T-helper 1 cell treated with Interleukin-12 subunit alpha and Interleukin-12 subunit beta and Interleukin-4 antibody, amounts not matched to agents 30 ng/mL and 1 ng/mL, for 36 hours (primary cell): ENCODE data around the gene IGFBP3. TPM values are rescaled to one million over a fixed set of nuclear protein-coding genes. Genes with fewer than 3 reads are reported as not detected.

ENCODE experiments used
- intact Hi-C: fragments of 100-400 bp; cut with micrococcal nuclease; formaldehyde crosslinking; loops from one replicate; pipeline ENCODE4 v1.15.1; 2024
- total RNA-seq: library from RNA; stranded (reverse); gene quantifications from 2 replicates; pipeline ENCODE4 v1.2.3, GENCODE V29; 2022

Gene IGFBP3
- total RNA-seq, 1 donor from 2014 or later: 1.4 TPM

DNA sequence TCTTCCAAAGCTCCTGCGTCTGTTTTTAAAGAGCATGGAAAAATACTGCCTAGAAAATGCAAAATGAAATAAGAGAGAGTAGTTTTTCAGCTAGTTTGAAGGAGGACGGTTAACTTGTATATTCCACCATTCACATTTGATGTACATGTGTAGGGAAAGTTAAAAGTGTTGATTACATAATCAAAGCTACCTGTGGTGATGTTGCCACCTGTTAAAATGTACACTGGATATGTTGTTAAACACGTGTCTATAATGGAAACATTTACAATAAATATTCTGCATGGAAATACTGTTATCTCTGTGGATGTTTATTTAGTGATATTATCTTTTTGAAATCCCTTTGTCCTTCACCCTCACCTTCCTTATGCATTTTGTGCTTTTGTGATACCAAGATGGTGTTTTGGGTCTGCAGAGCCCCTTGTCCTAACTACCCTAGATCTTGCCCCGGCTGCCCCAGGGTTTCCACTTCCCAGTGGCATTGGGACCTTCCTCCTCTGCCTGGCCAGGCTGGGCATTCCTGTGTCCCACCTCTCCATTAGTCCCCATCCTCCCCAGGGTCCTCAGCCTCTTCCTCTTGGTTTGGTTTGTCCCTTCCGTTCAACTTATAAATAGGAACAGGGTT is 27.6 kb downstream of the IGFBP3 start:
- intact Hi-C loops: no loop called here

DNA sequence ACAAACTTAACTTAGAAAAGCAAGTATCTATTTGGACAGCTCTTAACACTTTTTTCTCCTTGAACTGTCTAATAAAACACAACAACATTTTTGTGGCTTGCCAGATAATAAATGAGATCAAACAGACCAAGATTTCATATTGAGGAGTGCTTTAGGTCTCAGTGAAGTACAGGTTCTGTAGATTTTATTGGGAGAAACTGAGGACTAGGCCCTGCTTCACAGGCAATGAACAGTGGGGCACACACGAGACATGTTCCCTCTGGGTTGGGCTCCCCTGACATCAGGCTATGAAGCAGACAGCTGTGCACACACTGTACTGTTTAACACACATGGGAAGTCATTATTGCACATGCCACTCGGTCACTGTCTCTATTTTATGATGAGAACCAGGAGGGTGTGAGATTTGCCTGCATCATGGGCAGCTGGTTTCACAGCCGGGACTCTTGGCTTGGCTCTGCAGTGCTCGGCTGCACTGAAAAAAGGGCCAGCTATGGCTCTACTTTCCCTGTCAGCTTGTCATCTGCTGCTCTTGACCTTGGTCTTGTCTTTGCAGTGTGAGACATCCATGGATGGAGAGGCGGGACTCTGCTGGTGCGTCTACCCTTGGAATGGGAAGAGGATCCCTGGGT is 28.6 kb downstream of the IGFBP3 start:
- intact Hi-C loops: no loop called here

DNA sequence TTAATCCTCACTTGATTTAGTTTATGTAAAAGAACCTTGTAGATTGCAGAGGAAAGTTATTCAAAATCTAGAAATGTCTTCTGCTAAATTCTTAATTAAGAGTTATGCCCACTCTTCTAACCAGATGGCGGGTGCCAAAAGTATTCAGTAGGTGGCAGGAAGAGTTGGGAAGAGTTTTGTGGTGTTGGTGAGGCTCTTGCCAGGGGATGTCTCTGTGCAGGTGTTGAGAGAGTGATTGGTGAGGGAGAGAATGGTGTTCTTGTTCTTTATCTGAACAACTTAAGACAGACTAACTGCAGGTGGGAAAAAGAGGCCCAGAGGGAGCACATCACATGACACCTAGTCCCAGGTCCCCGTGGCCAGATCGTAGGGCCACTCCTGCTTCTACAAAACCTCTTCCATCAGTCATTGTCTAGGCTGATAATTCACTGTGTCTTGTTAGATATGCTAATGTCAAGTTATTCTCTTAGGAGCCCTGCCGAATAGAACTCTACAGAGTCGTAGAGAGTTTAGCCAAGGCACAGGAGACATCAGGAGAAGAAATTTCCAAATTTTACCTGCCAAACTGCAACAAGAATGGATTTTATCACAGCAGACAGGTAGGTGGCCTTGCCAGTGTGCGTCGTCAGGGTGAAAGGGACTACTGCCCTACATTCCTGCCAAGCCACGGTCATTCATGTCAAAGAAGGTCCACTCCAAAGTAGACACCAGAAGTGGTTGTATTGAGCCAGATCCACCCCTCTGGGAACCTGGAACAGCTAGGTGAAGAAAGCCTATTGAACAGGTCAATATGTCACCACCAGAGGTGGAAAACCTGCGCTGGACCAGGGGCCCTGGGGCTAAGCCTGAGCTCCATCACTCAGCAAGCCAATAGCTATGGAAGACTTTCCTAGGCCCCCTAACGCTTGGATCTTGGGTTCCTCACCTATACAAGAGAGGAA is 29.3 kb downstream of the IGFBP3 start:
- intact Hi-C loops: loop anchor here (1.0 kb wide), 1 partner anchor 1363 kb away; no protein-coding TSS in a partner anchor

DNA sequence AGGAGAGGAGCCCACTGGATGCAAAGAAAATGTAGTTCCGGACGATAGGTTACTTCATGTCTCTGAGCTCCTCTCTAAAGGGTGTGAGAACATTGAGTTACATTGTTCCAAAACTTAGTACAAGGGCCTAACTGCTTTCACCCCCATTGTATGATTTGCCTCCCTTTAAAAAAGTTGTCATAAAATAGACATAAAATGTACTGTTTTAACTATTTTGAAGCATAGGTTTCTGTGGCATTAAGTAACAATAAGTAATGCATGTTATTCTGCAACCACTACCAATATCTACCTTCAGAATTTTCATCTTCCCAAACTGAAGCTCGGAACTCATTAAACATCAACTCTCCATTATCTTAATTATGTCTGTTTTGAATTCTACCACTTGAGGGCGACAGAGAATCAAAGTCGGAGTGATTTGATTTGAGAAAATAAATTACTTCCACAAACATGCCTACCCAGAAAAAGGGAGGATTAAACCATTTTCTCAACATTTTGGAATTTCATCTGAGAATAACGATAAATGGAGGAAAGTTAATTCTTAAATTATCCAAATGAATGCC is 30.1 kb downstream of the IGFBP3 start:
- intact Hi-C loops: loop anchor here (1.0 kb wide), 1 partner anchor 1363 kb away; no protein-coding TSS in a partner anchor

DNA sequence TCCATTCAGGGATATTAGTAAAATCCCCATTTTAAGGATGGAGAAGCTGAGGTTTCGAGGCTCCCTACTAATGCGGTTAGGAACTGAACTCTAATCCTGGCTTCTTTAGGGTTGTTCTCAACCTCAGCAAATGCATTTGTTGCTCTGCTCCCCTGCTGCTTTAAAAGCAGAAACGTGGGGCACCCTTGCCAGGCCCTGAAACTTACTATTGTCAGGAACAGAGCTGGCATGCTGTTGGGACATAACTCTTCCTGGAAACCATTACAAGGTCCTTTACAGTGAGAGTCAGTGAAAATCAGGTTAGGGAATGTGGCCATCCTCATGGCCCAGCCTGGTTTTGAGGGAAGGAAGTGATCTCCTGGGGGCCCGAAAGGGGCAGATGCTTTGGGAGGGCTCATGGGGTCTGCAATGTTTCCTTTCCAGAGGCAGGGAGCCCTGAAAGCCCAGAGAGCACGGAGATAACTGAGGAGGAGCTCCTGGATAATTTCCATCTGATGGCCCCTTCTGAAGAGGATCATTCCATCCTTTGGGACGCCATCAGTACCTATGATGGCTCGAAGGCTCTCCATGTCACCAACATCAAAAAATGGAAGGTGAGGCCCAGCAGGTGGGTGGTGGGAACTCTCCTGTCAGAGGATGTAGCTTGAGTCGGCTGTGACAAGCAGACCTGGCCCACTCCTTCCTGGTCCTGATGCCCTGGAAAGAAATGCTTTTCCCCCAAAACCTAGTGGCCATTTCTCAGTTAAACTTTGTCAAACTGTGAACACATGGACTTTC is 30.8 kb downstream of the IGFBP3 start:
- intact Hi-C loops: no loop called here

DNA sequence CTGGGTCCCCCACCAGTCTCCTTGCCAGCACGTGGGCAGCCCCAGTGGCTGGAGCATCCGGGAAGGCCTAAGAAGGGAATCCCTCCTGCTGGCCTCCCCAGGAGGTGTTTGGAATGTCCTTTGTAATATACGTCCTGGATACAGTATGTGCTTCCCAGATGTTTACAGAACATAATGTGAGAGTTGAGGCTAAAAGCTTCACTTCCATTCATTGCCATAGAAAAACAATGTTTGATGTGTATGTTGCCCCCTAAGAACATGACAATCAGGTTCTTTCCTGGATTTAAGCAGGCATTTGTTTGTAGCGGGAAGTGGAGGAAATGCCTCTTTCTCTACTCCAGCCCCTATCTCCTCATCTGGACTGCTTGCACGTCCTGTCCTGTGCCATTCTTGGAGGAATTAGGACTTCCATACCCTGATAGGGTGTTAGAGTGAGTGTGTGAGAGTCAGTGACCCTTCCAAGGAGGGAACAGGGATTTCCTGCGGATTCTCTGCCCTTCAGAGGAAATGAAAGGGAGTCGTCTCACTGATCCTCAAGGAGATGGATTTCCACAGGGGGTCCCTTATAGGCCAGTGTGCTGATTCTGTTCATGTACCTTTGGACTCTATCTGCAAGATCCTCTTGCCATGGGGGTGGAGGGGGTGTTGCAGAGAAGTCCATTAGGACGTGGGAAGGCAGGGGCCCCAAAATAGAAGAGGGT is 31.6 kb downstream of the IGFBP3 start:
- intact Hi-C loops: no loop called here

DNA sequence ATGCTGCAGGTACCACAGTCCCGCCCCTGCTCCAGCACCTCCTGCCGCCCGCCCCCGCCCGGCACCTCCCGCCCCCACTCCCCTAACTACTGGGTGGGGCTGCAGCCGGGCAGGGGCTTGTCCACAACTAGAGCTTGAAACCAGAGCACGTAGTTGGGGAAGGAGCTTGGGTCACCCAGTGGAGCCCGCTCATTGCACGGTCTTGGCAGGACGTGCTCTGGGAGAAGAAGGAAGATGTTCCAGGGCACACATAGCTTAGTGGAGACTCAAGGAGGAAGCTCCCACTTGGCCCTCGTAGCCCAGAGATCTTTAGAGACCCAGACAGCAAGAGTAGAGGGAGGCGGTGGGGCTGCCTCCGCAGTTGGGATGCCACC is 32.1 kb downstream of the IGFBP3 start:
- intact Hi-C loops: no loop called here

DNA sequence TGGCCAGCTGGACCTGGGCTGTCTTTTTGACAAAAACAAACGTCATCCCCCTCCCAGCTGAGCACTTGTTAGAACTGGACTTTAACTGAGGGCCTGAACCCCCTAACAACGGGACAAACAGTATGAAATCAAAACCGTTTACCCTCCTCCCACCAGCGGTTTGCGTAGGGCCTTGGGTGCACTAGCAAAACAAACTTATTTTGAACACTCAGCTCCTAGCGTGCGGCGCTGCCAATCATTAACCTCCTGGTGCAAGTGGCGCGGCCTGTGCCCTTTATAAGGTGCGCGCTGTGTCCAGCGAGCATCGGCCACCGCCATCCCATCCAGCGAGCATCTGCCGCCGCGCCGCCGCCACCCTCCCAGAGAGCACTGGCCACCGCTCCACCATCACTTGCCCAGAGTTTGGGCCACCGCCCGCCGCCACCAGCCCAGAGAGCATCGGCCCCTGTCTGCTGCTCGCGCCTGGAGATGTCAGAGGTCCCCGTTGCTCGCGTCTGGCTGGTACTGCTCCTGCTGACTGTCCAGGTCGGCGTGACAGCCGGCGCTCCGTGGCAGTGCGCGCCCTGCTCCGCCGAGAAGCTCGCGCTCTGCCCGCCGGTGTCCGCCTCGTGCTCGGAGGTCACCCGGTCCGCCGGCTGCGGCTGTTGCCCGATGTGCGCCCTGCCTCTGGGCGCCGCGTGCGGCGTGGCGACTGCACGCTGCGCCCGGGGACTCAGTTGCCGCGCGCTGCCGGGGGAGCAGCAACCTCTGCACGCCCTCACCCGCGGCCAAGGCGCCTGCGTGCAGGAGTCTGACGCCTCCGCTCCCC is 32.7 kb downstream of the IGFBP3 start, which contains the start of gene IGFBP1:
IGFBP1 (plus strand) TSS at position 304 of the 808 bp plus-strand sequence; CDS start at position 469, 165 bp downstream.
- intact Hi-C loops: no loop called here

DNA sequence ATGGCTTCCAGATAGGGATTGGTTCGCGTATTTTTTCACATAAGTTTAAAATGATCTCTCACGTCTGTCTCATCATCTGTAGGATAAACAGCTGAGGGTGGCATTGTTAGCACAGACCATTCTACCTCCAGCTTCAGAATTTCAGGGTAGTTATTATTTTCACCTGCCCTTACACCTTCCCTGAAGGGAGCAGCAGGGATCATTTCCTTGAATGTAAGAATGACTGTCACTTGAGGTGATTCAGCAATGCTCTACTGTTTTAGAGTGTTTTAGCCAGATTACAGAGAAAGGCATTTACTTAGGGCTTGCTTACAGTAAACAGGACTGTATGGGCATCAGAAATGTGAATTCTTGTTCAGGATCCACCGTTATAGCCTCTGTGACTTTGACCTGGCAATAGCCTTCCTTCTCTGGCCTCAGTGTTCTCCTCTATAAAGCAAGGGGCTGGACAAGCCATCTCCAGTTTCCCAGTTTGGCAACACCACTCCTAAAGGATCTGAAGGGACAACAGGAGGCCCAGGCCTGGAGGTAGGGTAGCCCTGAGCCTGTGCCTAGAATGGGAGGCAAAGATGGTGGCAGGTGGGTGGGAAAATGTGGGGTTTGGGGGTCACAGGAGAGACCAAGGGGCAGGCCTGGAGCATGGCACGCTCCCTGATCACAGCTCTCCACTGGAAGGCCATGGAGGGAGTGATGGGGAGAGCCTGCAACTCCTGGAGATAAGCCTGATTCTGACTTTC is 34.0 kb downstream of the IGFBP3 start:
- intact Hi-C loops: no loop called here

DNA sequence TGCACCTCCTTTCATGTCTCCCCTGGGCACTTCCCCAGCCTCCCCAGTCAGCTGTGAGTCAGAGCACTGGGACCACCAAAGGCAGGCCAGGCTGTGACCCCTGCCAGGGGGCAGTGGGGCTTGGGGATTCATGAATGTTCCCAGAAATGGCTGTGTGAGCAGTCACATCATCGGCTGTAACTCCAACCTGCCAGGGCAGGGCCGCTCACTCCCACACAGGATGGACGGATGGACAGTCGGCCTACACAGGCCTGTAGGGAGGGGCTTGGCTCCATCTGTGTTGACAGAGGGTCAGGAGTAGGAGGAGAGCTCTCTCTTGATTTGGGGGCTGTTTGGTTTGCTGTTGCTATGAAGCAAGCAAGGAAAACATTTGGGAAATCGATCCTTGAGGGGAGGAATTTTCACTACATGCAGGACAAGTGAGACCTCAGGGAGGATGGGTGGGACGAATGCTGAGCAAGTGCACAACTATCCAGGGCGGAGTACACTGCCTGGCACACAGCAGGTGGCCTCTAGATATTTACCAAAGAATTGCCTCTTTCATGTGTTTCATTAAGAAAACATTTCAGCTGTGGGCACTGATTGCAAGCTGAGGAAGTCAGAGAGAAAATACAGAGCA is 35.7 kb downstream of the IGFBP3 start:
- intact Hi-C loops: no loop called here

DNA sequence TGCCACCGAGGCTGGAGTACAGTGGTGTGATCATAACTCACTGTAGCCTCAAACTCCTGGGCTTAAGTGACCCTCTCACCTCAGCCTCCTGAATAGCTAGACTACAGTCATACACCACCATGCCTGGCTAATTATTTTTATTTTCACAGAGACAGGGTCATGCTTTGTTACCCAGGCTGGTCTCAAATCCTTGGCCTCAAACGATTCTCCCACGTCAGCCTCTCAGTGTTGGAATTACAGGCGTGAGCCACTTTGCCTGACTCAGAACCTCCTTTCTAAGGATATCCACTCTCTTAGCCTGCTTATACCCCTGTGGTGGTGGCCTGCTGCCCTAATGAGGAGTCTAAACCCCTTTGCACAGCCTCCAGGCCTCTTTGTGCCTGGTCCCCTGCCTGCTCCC is 36.9 kb downstream of the IGFBP3 start:
- intact Hi-C loops: no loop called here

DNA sequence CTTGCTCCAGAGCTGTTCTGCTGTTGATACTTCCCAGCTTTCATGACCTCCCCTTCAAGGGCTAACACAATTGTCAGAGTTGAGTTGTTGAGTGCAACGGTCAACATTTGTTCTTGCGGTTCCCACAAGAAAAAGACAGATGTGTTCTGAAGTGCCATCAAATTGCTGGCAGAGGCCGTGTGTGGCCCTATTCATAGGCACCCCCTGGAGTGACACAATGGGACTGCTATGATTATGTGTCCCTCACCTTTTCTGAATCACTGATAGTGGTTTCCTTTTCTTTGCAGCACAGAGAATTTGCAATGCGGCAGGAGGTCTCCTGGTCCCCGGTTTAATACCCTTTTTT is 38.6 kb downstream of the IGFBP3 start:
- intact Hi-C loops: no loop called here

DNA sequence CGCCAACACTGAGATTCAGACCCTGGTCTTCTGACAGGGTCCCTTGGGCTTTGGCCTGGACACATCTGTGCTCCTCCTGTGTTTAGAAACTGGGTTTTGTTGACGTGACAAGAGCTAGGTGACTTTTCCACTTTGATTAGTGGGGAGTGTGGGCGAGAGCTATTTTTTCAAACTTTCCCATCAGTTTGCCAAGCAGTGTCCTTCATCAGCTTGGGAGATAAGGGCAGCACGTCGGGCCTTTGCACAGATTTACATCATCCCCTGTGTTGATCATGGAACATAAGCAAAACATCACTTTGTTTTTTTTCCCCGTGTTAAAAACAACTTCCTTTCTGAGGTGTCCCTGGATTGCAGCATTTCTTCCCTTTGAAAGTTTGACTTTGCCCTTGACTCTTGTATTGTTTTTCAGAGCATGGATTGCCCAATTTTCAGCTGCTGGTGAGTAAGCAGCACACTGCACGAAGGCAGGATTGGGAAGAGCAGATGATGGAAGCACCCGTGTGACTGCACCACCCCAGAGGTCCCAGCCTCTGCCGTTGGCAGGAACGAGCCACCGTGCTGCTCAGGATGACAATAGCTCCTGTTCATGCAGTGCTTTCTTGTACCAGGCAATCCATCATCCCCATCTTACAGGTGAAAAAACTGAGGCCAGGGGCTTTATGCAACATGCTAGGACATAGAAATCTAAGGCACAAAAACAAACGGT is 39.2 kb downstream of the IGFBP3 start:
- intact Hi-C loops: no loop called here

DNA sequence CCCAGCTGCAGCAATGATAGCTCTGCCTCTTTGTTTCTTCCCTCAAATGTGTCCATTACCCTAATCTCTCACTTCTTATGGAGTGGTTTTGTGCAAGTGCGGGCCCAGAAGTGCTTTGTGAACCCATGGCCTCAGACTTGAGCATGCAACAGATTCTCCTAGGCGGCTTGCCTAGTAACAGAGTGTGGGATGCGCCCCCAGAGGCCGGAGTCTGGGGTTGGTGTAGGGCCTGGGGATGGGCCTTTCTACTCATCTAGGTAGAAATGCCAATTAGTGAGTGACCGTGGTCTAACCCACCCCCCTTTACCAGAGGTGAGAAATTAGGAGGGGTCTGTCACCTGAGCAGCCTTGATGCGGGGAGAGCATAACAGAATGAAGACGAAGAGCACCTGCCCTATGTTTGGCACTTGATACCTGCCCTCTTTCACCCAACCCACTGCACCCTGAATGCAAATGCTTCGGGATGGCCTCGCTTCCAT is 39.8 kb downstream of the IGFBP3 start:
- intact Hi-C loops: no loop called here

DNA sequence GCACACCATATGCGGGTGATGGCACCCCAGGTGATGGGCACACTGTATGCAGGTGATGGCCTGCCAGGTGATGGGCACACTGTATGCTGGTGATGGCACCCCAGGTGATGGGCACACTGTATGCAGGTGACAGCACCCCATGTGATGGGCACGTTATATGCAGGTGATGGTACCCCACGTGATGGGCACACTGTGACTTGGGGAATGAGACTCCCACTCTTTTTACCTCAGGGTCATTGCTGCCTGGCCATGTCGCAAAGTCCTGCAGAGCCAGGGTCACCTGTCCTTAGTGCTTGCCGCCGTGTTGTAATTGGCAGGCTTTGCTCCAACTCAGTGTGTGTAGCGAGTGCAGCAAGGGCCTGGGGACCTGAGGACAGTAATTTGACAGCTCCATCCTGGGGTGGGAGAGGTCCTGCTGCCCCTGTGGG is 40.6 kb downstream of the IGFBP3 start:
- intact Hi-C loops: no loop called here

DNA sequence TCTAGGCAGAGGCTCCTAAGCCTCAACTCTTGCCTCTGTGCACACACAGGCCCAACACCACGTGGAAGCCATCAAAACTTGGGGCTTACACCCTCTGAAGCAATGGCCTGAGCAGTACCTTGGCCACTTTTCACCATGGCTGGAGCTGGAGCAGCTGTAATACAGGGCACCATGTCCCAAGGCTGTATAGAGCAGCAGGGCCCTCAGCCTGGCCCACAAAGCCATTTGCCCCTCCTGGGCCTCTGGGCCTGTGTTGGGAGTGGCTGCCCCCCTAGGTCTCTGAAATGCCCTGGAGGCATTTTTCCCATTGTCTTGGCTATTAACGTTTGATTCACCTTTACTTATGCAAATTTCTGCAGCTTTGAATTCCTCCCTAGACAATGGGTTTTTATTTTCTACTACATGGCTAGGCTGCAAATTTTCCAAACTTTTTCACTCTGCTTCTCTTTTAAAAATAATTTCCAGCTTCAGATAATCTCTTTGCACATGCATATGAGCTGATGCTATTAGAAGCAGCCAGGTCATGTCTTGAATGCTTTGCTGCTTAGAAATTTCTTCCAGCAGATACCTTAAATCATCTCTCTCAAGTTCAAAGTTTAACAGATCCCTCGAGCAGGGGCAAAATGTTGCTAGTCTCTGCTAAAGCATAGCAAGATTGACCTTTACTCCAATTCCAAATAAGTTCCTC is 42.5 kb downstream of the IGFBP3 start:
- intact Hi-C loops: no loop called here

DNA sequence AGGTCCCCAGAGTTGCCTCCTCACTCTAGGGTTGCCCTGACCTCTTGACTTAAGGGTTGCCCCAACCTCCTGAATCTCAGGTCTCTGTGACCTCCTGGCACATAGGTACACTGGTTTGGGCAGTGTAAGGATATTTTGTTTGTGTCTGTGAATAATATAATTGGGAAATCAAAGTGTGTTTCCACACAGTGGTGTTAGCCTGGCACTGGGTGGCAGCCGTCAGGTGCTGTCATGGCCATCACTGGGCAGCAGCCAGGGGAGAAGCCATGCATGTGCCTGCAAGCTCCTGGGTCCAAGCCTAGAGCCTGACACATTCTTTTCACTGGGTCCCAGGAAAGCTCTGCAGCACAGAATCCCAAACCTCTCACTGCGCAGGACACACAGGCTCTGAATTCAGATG is 44.6 kb downstream of the IGFBP3 start:
- intact Hi-C loops: no loop called here
